GM19372 (cell line): ENCODE results near the gene DSCAML1.

Source experiments
- ATAC-seq: cut with Tn5 transposase; IDR thresholded peaks from one replicate; pipeline ENCODE4 v1.9.1; 2021; ENCODE audit warnings: mild to moderate bottlenecking, low read depth, moderate library complexity; ENCODE audit not compliant: unreplicated experiment

DSCAML1 gene

GRCh38 chr11:117625237-117625636, 171.8 kb downstream of the DSCAML1 start:
- no peak for ATAC-seq

DNA sequence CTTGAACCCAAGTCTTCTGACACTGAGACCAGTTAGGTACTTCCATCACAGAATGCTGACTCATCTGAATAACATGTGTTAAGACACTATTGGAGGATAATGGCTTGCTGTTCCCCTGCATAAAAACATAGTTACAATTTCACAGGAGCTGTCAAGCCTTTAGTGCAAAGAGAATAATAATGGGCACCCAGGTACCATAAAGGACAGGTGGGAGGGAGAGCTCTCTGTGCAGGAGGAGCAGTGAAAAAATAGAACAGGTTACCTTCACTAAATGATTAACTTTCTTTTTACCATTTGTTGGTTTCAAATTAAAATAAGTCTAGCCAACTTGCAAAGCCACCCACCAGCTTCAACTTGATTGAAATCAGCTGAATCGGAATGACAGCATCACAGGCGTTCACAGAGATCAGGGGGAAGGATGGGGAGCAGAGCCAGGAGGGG, 173.2 kb downstream of the DSCAML1 start:
- ATAC-seq = no peak

DNA sequence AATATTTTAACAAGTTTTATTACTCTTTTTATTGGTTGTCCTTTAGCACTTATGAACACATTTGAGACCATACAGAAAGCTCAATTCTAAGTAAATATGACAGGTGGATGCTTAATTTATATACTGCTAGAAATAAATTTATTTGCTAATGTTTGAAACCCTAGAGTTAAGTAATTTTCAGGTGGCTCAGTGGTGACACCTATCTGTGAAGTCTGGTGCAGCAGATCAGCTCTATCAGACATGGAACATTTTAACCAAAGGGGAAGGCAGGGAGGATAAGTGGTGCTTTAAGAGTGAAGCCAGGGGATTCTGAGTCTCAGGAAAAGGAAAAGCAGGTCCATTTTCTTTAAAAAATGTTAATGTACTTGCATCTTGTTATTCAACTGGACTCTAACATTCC, 175.8 kb downstream of the DSCAML1 start:
- ATAC-seq = no peak

DNA sequence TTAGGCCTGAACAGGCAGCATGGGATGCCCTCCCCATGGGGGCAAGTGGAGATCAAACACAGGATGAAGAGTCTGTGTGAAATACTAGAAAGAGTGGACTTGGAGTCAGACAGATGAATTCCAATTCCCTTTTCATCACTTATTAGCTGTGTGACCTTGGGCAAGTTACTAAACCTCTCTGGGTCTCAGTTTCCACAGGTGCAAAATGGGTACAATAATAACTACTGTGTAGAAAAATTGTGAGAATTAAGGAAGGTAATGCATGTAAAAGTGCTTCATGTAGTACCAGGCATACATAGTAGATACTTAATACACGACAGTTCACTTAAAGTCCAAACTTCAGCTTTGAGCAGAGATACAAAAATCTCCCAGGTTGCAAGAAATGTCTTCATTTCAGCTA, 176.4 kb downstream of the DSCAML1 start:
- ATAC-seq = no peak

DNA sequence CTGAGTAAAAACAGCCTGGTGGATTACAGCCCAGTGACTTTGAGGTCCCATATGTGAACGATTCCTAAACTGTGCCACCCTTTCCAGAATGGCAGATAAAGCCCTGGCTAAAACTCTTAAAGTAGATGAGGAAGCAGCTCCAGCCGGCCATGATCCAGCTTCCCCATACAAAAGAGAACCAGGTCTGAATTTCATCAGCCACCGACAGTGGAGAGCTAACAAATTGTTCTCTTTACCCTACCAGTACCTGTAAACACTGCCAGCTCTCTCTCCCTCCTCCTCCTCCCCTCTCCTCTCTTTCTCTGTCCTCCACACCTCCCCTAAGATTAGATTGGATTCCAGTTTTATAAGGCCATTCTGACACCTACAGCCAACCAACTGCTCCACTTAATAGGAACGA, 176.9 kb downstream of the DSCAML1 start:
- ATAC-seq = no peak

DNA sequence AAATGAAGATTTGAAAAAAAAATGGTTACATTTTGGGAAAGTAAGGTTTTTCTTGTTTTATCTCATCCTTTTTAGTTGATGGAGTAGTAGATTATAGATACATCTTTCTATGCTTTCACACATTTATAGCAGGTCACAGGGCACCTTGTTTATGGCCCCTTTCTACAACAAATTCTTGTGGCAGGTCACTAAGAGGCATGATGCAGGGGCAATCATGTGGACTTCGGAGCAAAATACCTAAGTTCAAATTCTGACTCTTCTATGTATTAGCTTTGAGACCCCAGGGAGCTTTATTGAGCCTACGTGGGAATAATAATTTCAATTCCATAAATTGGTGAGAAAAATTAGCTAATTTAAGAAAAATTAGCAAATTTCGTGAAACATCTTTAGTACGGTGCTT, 177.4 kb downstream of the DSCAML1 start:
- no peak for ATAC-seq

DNA sequence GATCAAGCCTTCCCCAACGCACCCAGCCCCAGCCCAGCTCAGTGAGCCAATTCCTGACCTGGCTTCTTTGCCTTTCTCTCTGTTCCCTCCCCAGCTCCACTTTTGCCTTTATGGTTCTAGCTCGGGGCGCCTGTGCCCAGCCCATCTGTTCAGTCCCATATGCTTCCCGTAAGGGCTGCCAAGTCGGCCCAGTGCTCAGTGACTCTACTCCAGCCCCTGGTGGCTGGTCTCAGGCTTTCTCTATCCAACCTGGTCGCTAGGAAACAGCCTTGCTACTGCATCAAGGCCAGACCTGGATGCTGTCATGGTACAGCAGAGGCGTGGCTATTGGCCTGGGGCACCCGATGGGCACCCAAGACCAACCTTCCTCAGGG, 178.0 kb downstream of the DSCAML1 start:
- ATAC-seq = no peak

GRCh38 chr11:117618302-117618981, 178.6 kb downstream of the DSCAML1 start:
- ATAC-seq = no peak

DNA sequence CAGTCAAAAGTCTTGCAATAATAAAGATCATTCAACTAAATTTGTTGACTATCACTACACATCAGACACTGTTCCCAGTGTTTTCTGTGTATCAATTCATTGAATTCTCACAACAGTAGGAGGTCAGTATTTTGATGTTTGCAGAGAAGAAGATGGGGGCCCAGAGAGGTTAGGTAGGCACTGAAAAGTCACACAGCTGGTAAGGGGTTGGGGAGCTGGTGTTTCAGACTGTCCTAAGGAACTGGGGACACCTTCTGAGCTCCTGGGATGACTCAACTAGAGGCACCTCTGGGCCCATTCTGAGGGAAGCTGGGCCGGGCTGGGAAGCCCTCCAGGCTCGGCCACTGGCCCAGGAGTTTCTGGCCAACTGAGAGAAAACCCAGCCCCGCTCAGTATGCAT, 180.0 kb downstream of the DSCAML1 start:
- ATAC-seq = no peak

- ATAC-seq = no peak
These were observed 182.3 kb downstream of the DSCAML1 start for GRCh38 chr11:117614728-117615127.

- no peak for ATAC-seq
These were observed 183.5 kb downstream of the DSCAML1 start for GRCh38 chr11:117613521-117613920.

GRCh38 chr11:117612177-117612576, 184.8 kb downstream of the DSCAML1 start:
- no peak for ATAC-seq

- no peak for ATAC-seq
These were observed 186.1 kb downstream of the DSCAML1 start for GRCh38 chr11:117610901-117611300.

DNA sequence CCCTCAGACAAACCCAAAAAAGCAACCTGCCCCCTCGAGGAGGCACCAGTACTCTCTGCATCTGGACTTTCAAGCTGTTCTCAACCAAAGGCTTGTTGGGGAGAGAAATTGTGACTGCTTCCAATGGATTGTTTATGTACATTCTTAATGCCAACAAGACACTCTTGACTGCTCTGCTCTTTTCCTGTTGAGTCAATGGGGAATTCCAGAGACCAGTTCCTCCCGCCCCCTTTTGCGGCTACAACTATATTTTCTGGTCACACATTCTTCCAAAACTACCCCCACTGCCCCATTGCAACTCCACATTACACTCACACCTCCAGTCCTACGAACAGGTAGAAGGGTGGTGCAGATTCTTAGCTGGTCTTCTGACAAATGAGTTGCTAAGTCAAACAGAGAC, 187.0 kb downstream of the DSCAML1 start:
- ATAC-seq = no peak

GRCh38 chr11:117607449-117607848, 189.6 kb downstream of the DSCAML1 start:
- no peak for ATAC-seq

DNA sequence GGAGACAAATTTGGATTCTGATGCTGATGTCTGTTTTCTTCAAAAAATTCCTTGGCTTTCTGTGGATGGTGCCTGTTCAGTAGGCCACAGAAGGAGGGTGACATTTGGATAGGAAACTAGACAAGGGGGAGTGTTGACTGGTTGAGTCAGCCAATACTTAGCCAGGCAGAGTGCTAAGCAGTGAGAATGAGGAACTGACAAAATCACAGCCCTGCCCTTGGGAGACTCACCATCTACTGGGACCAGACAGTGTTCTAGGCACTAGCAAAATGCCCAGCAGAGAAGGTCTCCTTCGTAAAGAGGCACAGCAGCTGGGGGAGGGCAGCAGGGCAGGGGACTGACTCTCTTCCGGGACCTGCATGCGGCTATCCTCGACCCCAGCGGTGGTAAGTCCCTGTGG, 190.2 kb downstream of the DSCAML1 start:
- ATAC-seq = no peak

DNA sequence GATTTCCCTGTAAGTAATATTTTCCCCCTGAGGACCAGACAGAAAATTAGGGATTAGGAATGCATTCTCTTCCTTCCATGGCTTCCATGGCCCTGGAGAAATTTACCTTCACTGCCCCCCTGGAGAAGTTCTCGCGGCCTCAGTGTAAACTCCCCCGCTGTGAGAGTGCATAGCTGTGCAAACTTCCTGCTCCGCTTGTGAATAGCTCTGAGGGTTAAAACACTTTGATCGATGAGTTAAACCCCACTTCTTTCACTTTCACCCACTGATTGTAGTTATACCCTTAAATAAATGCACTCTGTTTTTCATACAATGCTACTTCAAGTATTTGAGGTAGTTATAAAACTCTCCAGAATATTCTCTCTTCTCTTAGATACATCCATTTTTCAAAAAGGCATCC, 190.8 kb downstream of the DSCAML1 start:
- ATAC-seq = peak; percentile 55

GRCh38 chr11:117605331-117605730, 191.7 kb downstream of the DSCAML1 start:
- no peak for ATAC-seq

GRCh38 chr11:117604336-117604995, 192.6 kb downstream of the DSCAML1 start:
- ATAC-seq = no peak

- no peak for ATAC-seq
These were observed 193.1 kb downstream of the DSCAML1 start for GRCh38 chr11:117603932-117604331.

DNA sequence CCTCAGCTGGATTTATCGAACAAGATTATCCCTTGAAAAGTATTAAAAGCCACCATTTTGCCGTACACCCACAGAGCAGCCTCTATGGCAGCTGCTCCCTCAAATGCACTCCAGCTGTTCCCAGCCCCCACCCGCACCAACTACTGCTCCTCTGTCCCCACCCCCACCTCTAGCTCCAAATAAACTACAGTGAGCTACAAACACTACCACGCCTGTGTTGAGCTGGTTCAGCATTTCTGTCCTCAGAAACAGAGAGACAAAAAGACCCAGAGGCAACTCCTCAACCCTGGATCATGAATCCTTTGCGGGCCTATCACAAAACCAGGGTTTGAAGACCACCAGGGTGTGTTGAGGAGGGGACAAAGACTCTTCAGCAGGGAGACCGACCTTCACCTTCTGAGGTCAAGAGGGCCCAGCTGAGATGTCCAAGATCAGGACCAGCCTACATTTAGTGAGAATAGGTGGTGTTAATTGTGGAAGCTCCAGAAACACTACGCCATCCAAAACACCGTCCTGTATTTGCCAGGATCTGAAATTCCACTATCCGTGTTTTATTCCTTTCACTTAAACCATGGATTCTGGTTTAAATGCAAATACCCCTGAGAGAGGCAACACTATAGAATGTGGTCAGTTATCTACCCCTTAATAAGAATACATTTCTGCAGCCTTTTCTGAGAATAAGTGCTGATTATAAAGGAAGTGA, 195.9 kb downstream of the DSCAML1 start:
- ATAC-seq = no peak
